Astrocyte (in vitro differentiated cells and primary cell): ENCODE measurements around the gene SUPT3H. TPM values are rescaled to one million over a fixed set of nuclear protein-coding genes. Genes with fewer than 3 reads are reported as not detected.

ENCODE experiments used
- DNase-seq: peaks from one replicate; pipeline ENCODE4 v3.0.0-alpha.2; 2010; ENCODE audit warnings: low read depth
- FAIRE-seq: peaks from 2 replicates; lab custom pipeline; 2011; peaks lifted over from hg19 to GRCh38; lab: Jason Lieb, UNC
- H2AFZ ChIP-seq: 2 replicates; pipeline ENCODE4 v1.6.0; 2012; ENCODE audit warnings: low read depth, low read length, inconsistent platforms
- H3K27ac ChIP-seq: 2 replicates; pipeline ENCODE4 v1.5.1; 2011; ENCODE audit warnings: low read depth, low read length, inconsistent platforms
- H3K27me3 ChIP-seq: 2 replicates; pipeline ENCODE4 v1.6.0; 2011; ENCODE audit warnings: low read length, inconsistent platforms; ENCODE audit not compliant: insufficient read depth
- H3K36me3 ChIP-seq: 2 replicates; pipeline ENCODE4 v1.5.1; 2011; ENCODE audit warnings: low read length, inconsistent platforms; ENCODE audit not compliant: insufficient read depth
- H3K4me1 ChIP-seq: 2 replicates; pipeline ENCODE4 v1.5.1; 2011; ENCODE audit warnings: low read length, inconsistent platforms; ENCODE audit not compliant: insufficient read depth
- H3K4me2 ChIP-seq: 2 replicates; pipeline ENCODE4 v1.6.0; 2012; ENCODE audit warnings: low read length, inconsistent platforms
- H3K4me3 ChIP-seq: 2 replicates; pipeline ENCODE4 v1.5.1; 2011; ENCODE audit warnings: low read depth, mild to moderate bottlenecking, low read length, inconsistent platforms; ENCODE audit not compliant: insufficient read depth
- H3K79me2 ChIP-seq: 2 replicates; pipeline ENCODE4 v1.6.0; 2012; ENCODE audit warnings: mild to moderate bottlenecking, low read length, inconsistent platforms; ENCODE audit not compliant: insufficient read depth
- H3K9ac ChIP-seq: 2 replicates; pipeline ENCODE4 v1.6.0; 2012; ENCODE audit warnings: mild to moderate bottlenecking, low read length, inconsistent platforms
- H3K9me3 ChIP-seq: 2 replicates; pipeline ENCODE4 v1.5.1; 2012; ENCODE audit warnings: low read depth, mild to moderate bottlenecking, low read length, inconsistent platforms; ENCODE audit not compliant: insufficient read depth
- H4K20me1 ChIP-seq: 2 replicates; pipeline ENCODE4 v1.6.0; 2012; ENCODE audit warnings: low read length, inconsistent platforms; ENCODE audit not compliant: insufficient read depth
- H3K27ac Mint-ChIP-seq: one replicate; pipeline ENCODE4 v1.8.0; 2021; ENCODE audit warnings: mild to moderate bottlenecking, mixed read lengths; ENCODE audit not compliant: unreplicated experiment
- H3K27me3 Mint-ChIP-seq: one replicate; pipeline ENCODE4 v1.8.0; 2021; ENCODE audit warnings: low read depth, mixed read lengths; ENCODE audit not compliant: unreplicated experiment
- H3K36me3 Mint-ChIP-seq: one replicate; pipeline ENCODE4 v1.8.0; 2021; ENCODE audit warnings: low read depth, mixed read lengths; ENCODE audit not compliant: unreplicated experiment
- H3K4me1 Mint-ChIP-seq: one replicate; pipeline ENCODE4 v1.8.0; 2021; ENCODE audit warnings: low read depth, mixed read lengths; ENCODE audit not compliant: unreplicated experiment
- H3K4me3 Mint-ChIP-seq: one replicate; pipeline ENCODE4 v1.8.0; 2021; ENCODE audit warnings: mild to moderate bottlenecking, moderate library complexity, mixed read lengths; ENCODE audit not compliant: unreplicated experiment
- H3K9me3 Mint-ChIP-seq: one replicate; pipeline ENCODE4 v1.8.0; 2021; ENCODE audit warnings: mild to moderate bottlenecking, mixed read lengths; ENCODE audit not compliant: unreplicated experiment
- EZH2 ChIP-seq: IDR thresholded peaks from 2 replicates; pipeline ENCODE4 v1.6.1; 2012; ENCODE audit warnings: mild to moderate bottlenecking, low read length, inconsistent platforms; ENCODE audit not compliant: insufficient read depth
- total RNA-seq: library from RNA; stranded (reverse); gene quantifications from 2 replicates; pipeline ENCODE4 v1.2.1, GENCODE V29; 2021
- TF ChIP-seq, protein P1 (sequence below): IDR thresholded peaks from 2 replicates; pipeline ENCODE4 v1.5.1; 2011; ENCODE audit warnings: low read depth, mild to moderate bottlenecking, inconsistent platforms, low read length, moderate library complexity; ENCODE audit not compliant: insufficient read depth

Gene SUPT3H
- total RNA-seq, 1 donor from 2014 or later = 12.4 TPM

DNA sequence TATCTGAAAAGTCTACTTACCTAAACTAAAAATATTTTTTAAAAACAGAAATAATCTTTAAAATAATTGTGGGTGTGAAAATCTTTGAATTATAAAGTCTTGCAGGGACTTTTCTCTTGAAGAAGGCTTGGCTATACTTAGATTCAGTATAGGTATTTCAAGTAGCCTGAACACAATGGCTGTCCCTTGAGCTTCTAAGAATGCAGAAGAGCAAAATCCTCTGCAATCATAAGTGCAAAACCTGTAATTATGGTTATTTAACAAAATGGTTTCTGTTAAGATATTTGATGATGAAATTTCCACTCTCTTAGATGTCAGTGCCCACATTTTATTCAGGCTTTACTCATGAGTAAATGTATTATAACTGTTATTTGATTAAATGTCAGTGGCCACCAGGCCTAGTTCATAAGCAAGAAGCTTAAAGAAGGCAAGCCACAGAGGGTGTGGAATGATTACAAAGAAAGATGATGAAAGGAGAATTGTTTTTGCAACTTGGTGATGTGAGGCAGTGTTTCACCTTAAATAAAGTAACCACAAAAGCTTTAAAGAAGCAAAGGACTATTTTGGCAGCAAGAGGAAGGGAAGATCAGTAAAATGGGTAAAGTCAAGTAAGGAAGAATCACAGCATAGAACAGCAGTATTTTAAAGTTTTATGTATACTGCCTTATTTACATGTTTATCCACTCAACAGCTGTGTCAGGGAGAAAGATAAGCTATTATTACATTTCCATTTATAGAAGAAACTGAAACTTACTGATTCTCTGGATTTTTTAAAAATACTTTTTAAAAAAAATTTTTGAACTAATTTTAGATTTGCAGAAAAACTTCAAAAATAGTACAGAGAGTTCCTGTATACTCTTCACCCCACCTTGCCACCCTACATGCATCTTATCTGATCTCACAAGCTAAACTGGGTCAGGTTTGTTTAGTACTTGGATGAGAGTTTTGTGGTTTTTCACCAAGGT is 400.8 kb downstream of the SUPT3H start:
- DNase-seq (peak; percentile 59), FAIRE-seq (no peak)
- H3K36me3 Mint-ChIP-seq = peaks cover 7% of the 10 kb centered on the region
- no peaks in the 10 kb centered on the region for H3K4me1 ChIP-seq
- H3K4me3 Mint-ChIP-seq = no peak overlapping the region
- H4K20me1 ChIP-seq = no peaks in the 10 kb centered on the region
- peaks cover 10% of the 10 kb centered on the region for H3K9me3 Mint-ChIP-seq
- H3K27ac ChIP-seq = no peak overlapping the region
- peaks cover 8% of the 10 kb centered on the region for H3K4me1 Mint-ChIP-seq
- no peaks in the 10 kb centered on the region for H3K36me3 ChIP-seq
- H2AFZ ChIP-seq = no peak overlapping the region
- TF ChIP-seq, protein P1, sequence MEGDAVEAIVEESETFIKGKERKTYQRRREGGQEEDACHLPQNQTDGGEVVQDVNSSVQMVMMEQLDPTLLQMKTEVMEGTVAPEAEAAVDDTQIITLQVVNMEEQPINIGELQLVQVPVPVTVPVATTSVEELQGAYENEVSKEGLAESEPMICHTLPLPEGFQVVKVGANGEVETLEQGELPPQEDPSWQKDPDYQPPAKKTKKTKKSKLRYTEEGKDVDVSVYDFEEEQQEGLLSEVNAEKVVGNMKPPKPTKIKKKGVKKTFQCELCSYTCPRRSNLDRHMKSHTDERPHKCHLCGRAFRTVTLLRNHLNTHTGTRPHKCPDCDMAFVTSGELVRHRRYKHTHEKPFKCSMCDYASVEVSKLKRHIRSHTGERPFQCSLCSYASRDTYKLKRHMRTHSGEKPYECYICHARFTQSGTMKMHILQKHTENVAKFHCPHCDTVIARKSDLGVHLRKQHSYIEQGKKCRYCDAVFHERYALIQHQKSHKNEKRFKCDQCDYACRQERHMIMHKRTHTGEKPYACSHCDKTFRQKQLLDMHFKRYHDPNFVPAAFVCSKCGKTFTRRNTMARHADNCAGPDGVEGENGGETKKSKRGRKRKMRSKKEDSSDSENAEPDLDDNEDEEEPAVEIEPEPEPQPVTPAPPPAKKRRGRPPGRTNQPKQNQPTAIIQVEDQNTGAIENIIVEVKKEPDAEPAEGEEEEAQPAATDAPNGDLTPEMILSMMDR = no peak
- TF ChIP-seq EZH2 = no peak
- H3K27ac Mint-ChIP-seq = no peak overlapping the region
- no peak overlapping the region for H3K4me2 ChIP-seq
- H3K27me3 Mint-ChIP-seq = no peaks in the 10 kb centered on the region
- no peak overlapping the region for H3K9ac ChIP-seq
- H3K27me3 ChIP-seq = no peaks in the 10 kb centered on the region
- no peak overlapping the region for H3K4me3 ChIP-seq
- H3K79me2 ChIP-seq = no peaks in the 10 kb centered on the region
- H3K9me3 ChIP-seq = peaks cover 6% of the 10 kb centered on the region

DNA sequence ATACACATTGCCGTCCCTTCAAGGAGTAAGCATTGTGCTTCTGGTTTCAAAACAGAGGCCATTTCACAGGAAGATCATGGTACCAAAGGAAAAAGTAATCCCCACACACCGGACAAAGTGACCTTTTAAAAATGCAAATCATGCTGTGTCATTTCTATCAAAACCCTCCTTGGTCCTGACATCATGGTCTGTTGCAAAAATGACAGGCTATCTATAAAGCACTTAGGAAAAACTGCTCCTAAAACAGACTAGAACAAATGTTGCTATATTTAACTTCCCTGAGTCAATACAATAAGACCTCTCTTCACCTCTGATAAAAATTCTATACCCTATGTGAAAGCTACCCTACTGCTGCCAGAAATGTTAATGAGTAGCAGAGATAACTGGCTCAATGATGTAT is 403.2 kb downstream of the SUPT3H start:
- Histone ChIP-seq H3K9ac (no peak overlapping the region), H3K27ac (no peak overlapping the region), H4K20me1 (no peaks in the 10 kb centered on the region), H3K27me3 (no peaks in the 10 kb centered on the region), H3K36me3 (no peaks in the 10 kb centered on the region), H3K9me3 (peaks cover 6% of the 10 kb centered on the region), H3K79me2 (no peaks in the 10 kb centered on the region), H3K4me3 (no peak overlapping the region), H3K4me1 (no peaks in the 10 kb centered on the region), H3K4me2 (no peak overlapping the region), H2AFZ (no peak overlapping the region)
- Mint-ChIP-seq H3K4me3 (no peak overlapping the region), H3K27me3 (no peaks in the 10 kb centered on the region), H3K4me1 (peaks cover 7% of the 10 kb centered on the region), H3K36me3 (peaks cover 9% of the 10 kb centered on the region), H3K9me3 (peaks cover 14% of the 10 kb centered on the region), H3K27ac (no peak overlapping the region)
- FAIRE-seq (no peak), DNase-seq (no peak)
- TF ChIP-seq, protein P1 = no peak
- TF ChIP-seq EZH2 = no peak

DNA sequence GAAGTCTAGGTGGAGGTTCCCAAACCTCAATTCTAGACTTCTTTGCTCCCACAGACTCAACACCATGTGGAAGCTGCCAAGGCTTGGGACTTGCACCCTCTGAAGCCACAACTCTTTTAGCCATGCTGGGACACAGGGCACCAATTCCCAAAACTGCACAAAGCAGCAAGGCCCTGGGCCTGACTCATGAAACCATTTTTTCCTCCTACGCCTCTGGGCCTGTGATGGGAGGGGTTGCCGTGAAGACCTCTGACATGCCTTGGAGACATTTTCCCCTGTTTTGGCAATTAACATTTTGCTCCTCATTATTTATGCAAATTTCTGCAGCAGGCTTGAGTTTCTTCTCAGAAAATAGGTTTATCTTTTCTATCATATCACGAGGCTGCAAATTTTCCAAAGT is 405.0 kb downstream of the SUPT3H start:
- H3K9me3 ChIP-seq = peaks cover 6% of the 10 kb centered on the region
- H3K36me3 Mint-ChIP-seq = peaks cover 9% of the 10 kb centered on the region
- no peak overlapping the region for H3K4me3 Mint-ChIP-seq
- no peaks in the 10 kb centered on the region for H4K20me1 ChIP-seq
- H3K4me3 ChIP-seq = no peak overlapping the region
- no peak for DNase-seq
- H3K27me3 ChIP-seq = no peaks in the 10 kb centered on the region
- H2AFZ ChIP-seq = no peak overlapping the region
- no peak for FAIRE-seq
- H3K27me3 Mint-ChIP-seq = no peaks in the 10 kb centered on the region
- no peak overlapping the region for H3K27ac ChIP-seq
- H3K4me1 ChIP-seq = no peaks in the 10 kb centered on the region
- H3K4me2 ChIP-seq = no peak overlapping the region
- H3K4me1 Mint-ChIP-seq = peaks cover 9% of the 10 kb centered on the region
- TF ChIP-seq EZH2 = no peak
- TF ChIP-seq, protein P1 = no peak
- no peak overlapping the region for H3K27ac Mint-ChIP-seq
- H3K9ac ChIP-seq = no peak overlapping the region
- peaks cover 14% of the 10 kb centered on the region for H3K9me3 Mint-ChIP-seq
- H3K79me2 ChIP-seq = no peaks in the 10 kb centered on the region
- no peaks in the 10 kb centered on the region for H3K36me3 ChIP-seq
